Upper lobe of left lung (tissue), 4 donors: ENCODE results near the gene PTP4A1.

Experiments used
- CTCF ChIP-seq, 6 experiments: fragments of 450-650 bp in 4 of 6; fragments of 200-600 bp in 2 of 6; sonication (generic) in 2 of 6; IDR thresholded peaks; one replicate each; pipeline ENCODE4 v1.5.1; 2016 to 2019; ENCODE audit warnings: antibody characterized with exemption in 6 of 6
- POLR2A ChIP-seq, 4 donors: fragments of 450-650 bp; IDR thresholded peaks; one replicate each; pipeline ENCODE4 v1.5.1; 2016 to 2017; ENCODE audit warnings: antibody characterized with exemption in 4 of 4, mild to moderate bottlenecking in 2 of 4
- POLR2AphosphoS5 ChIP-seq, 2 donors: sonication (generic); formaldehyde crosslinking; IDR thresholded peaks; one replicate each; pipeline ENCODE4 v1.5.1; 2017; ENCODE audit warnings: antibody characterized with exemption in 2 of 2

GRCh38 chr6:63537201-63537958, 34.9 kb upstream of the PTP4A1 start:
- no peak for TF ChIP-seq POLR2AphosphoS5 (IDR thresholded peaks at IDR 0.05)
- no peak for TF ChIP-seq CTCF (IDR thresholded peaks at IDR 0.05)
- no peak for TF ChIP-seq POLR2A (IDR thresholded peaks at IDR 0.05)
